Mucosa of stomach (tissue), 1 donor: ENCODE data around the gene MMP15.
"Not testable (repeated sequence)": the region's sequence is repeated elsewhere in the genome, so short reads cannot be mapped to it uniquely, and the experiment has no call there.

Experiments
- H3K27me3 ChIP-seq: one replicate; pipeline ENCODE4 v1.7.0; 2013; ENCODE audit warnings: mild to moderate bottlenecking, low read length; ENCODE audit not compliant: control insufficient read depth, insufficient read depth
- H3K36me3 ChIP-seq: one replicate; pipeline ENCODE4 v1.7.0; 2013; ENCODE audit warnings: low read length; ENCODE audit not compliant: control insufficient read depth, insufficient read depth
- H3K4me1 ChIP-seq: one replicate; pipeline ENCODE4 v1.7.0; 2013; ENCODE audit warnings: mild to moderate bottlenecking, low read length; ENCODE audit not compliant: control insufficient read depth, insufficient read depth
- H3K4me3 ChIP-seq: one replicate; pipeline ENCODE4 v1.7.0; 2013; ENCODE audit warnings: low read length
- H3K9ac ChIP-seq: one replicate; pipeline ENCODE4 v1.7.0; 2013; ENCODE audit warnings: mild to moderate bottlenecking, low read length, moderate library complexity
- H3K9me3 ChIP-seq: one replicate; pipeline ENCODE4 v1.7.0; 2013; ENCODE audit warnings: mild to moderate bottlenecking, low read length, moderate library complexity; ENCODE audit not compliant: control insufficient read depth
- donor health status: Pancreatic carcinoma.

The MMP15 gene

DNA sequence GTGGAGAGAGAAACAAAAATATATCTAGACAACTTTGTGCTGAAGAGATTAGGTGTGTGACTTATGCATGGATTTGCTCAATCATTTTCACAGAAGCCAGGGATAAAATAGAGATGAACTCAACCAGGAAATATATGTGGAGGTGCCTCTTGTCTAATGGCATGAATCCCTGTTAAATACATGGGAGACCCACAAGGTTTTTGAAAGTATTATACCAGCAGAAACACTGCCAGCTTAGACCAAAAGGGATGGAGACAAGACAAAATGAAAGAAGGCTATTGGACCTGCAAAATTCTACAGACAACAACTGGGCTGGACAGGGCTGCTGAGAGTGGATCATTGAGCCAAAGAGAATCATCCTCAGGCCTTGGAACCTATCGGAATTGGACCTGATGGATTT is 51.0 kb downstream of the MMP15 start:
- no peaks in the 10 kb centered on the region for H3K4me1 ChIP-seq
- H3K27me3 ChIP-seq, result no peaks in the 10 kb centered on the region
- no peaks in the 10 kb centered on the region for H3K36me3 ChIP-seq
- no peak overlapping the region for H3K4me3 ChIP-seq
- no peaks in the 10 kb centered on the region for H3K9me3 ChIP-seq
- no peak overlapping the region for H3K9ac ChIP-seq

DNA sequence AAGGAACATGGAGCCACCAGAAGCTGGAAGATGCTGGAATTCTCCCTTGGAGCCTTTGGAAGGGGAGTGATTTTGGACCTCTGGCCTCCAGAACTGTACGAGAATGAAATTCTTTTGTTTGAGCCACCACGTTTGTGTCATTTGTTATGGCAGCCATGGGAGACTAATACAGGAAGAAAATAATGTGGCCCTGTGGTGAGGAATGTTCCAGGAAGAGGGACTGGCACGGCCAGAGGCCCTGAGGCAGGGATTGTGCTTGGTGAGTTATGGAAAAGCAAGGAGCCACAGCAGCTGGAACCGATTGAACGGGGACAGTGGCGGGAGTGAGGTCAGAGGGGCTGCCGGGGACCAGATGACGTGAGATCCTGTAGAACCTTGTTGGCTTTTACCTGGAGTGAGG is 52.2 kb downstream of the MMP15 start:
- no peaks in the 10 kb centered on the region for H3K4me1 ChIP-seq
- no peaks in the 10 kb centered on the region for H3K27me3 ChIP-seq
- H3K9ac ChIP-seq, result no peak overlapping the region
- H3K4me3 ChIP-seq, result no peak overlapping the region
- H3K9me3 ChIP-seq, result no peaks in the 10 kb centered on the region
- no peaks in the 10 kb centered on the region for H3K36me3 ChIP-seq

DNA sequence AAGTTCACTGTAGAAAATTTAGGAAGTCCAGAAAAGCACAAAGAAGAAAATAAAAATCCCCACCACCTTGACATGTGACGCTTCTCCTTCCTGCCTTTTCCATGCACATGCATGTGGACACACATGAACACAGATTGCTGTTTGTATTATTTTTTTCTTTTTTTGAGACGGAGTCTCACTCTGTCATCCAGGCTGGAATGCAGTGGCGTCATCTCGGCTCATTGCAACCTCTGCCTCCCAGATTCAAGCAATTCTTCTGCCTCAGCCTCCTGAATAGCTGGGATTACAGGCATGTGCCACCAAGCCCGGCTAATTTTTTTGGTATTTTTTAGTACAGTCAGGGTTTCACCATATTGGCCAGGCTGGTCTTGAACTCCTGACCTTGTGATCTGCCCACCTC is 55.1 kb downstream of the MMP15 start:
- H3K36me3 ChIP-seq, H3K27me3 ChIP-seq, H3K9ac ChIP-seq, H3K4me3 ChIP-seq, H3K4me1 ChIP-seq, H3K9me3 ChIP-seq: not testable (repeated sequence)

DNA sequence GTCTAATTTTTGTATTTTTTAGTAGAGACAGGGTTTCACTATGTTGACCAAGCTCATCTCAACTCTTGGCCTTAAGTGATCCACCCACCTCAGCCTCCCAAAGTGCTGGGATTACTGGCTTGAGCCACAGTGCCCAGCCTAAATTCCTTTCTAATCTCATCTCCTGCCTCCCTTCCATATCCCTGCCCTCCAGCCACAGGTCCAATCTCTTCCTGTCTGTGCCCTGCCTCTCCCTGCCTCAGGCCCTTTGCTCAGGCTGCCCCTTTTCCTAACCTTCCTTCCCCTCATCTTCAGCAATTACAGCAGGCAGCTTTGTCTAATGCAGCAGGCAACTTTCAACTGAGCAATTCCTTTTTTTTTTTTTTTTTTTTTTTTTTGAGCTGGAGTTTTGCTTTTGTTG is 56.8 kb downstream of the MMP15 start:
- H3K9me3 ChIP-seq, result no peaks in the 10 kb centered on the region
- H3K4me3 ChIP-seq, result no peak overlapping the region
- no peaks in the 10 kb centered on the region for H3K27me3 ChIP-seq
- H3K4me1 ChIP-seq, result no peaks in the 10 kb centered on the region
- no peak overlapping the region for H3K9ac ChIP-seq
- H3K36me3 ChIP-seq, result no peaks in the 10 kb centered on the region

DNA sequence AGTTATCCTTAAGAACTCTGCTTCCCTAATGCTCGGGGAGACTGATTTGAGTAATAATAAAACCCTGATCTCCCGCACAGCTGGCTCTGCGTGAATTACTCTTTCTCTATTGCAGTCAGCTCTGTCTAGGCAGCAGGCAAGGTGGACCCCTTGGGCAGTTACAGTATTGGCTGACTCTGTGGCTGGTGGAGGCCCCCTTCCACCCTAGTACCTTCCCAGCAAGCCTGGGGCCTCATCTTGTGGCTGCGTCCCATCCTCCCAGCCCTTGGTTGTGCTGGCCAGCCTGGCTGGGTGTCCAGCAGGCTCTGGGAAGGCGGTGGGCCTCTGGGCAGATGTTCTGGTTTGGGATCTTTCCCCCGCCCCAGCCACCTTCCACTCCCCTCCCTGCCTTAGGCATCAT is 59.1 kb downstream of the MMP15 start:
- H3K4me1 ChIP-seq, result no peaks in the 10 kb centered on the region
- H3K27me3 ChIP-seq, result no peaks in the 10 kb centered on the region
- no peaks in the 10 kb centered on the region for H3K9me3 ChIP-seq
- H3K4me3 ChIP-seq, result no peak overlapping the region
- H3K9ac ChIP-seq, result no peak overlapping the region
- H3K36me3 ChIP-seq, result no peaks in the 10 kb centered on the region

DNA sequence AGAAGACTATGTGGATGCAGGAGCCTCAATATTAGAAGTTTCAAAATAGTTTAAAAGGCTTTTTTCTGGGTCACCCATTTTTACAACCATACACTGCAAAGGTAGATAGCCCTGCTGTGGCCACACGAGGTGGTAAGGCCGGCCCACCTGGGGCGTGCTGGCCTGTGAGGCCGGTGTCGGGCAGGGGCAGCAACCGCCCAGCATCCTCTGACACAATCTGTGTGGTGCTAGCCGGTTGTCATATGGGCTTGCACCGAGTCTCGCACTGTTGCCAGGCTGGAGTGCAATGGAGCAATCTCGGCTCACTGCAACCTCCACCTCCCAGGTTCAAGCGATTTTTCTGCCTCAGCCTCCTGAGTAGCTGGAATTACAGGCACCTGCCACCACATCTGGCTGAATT is 59.6 kb downstream of the MMP15 start:
- H3K4me3 ChIP-seq, result no peak overlapping the region
- no peaks in the 10 kb centered on the region for H3K27me3 ChIP-seq
- H3K36me3 ChIP-seq, result no peaks in the 10 kb centered on the region
- H3K9ac ChIP-seq, result no peak overlapping the region
- no peaks in the 10 kb centered on the region for H3K4me1 ChIP-seq
- H3K9me3 ChIP-seq, result no peaks in the 10 kb centered on the region

DNA sequence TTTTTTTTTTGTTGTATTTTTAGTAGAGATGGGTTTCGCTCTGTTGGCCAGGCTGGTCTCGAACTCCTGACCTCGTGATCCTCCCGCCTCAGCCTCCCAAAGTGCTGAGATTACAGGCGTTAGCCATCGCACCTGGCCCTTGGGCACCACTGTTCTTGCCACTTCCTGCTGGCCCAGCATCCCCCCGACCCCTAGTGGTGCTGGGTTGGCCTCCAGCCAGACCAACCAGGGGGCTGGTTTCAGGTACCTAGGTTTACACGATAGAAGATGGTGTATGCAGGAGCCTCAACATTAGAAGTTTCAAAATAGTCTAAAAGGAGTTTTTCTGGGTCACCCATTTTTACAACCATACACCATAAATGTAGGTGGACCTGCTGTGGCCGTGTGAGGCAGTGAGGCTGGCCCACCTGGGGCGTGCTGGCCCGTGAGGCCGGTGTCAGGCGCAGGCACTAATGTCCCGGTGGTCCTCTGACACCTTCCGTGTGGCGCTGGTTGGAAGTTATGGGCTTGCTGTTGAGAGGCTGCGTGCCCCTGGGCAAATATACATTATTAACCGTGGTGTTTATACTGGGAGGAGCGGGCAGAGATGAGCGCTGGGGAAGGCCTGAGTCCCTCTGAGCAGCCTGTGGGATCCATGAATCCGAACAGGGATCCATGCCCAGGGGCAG is 60.2 kb downstream of the MMP15 start:
- Histone ChIP-seq H3K4me3 (no peak overlapping the region), H3K4me1 (no peaks in the 10 kb centered on the region), H3K9ac (no peak overlapping the region), H3K27me3 (no peaks in the 10 kb centered on the region), H3K36me3 (no peaks in the 10 kb centered on the region), H3K9me3 (no peaks in the 10 kb centered on the region)

DNA sequence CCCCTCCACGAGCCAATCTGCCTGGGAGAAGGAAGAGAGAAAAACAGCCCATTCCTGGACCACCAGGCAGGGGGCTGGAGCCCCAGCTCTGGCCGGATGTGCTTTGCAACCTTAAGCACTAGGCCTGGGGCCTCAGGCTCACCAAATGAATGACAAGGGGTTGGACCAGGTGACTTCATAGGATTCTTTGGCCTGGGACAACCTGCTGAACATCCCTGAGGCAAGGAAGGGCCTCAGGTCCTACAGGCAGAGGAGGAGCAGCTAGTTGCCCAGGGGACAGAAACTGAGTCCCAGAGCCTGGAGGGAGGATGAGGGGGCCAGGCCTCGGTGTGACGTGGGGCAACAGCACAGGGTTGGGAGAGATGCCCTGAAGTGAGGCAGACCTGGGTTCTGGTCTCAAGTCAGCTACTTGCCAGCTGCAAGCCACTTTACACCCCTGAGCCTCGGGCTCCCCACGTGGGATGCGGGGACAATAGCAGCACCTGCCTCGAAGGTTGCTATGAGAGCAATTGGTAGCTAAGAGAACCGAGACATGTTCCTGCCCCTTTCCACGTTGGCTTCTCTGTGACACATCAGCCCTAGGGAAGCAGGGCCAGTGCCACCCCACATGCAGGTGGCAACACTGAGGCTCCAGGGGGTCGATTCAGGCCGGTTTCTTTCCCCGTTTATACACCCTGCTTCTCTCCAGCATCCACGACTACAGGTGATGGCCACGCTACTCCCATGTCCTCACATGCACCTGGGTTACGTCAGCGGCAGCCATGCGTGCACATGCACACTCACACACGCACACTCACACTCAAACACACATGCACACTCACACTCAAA is 61.0 kb downstream of the MMP15 start:
- H3K9me3 ChIP-seq, result no peaks in the 10 kb centered on the region
- H3K36me3 ChIP-seq, result no peaks in the 10 kb centered on the region
- H3K9ac ChIP-seq, result no peak overlapping the region
- no peaks in the 10 kb centered on the region for H3K27me3 ChIP-seq
- H3K4me1 ChIP-seq, result no peaks in the 10 kb centered on the region
- no peak overlapping the region for H3K4me3 ChIP-seq

DNA sequence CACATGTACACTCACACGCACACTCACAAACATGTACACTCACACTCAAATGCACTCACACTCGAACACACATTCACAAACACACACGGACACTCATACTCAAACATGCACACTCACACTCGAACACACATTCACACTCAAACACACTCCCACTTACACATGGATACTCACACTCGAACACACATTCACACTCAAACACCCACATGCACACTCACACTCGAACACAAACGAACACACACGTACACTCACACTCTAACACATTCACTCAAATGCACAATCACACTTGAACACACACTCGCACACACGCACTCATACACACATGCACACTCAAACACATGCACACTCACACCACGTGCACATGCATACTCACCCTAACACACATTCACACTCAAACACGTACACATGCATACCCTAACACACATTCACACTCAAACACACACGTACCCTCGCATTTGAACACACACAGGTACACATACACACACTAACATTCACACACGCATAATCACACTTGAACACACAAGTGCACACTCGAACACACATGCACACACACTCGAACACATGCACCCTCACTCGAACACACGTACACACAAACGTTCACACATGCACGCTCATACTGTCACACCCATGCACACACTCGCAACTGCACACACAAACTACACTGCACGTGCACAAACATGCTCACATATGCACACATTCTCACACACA is 61.8 kb downstream of the MMP15 start:
- no peaks in the 10 kb centered on the region for H3K4me1 ChIP-seq
- H3K9me3 ChIP-seq, result no peaks in the 10 kb centered on the region
- H3K4me3 ChIP-seq, result no peak overlapping the region
- no peaks in the 10 kb centered on the region for H3K27me3 ChIP-seq
- H3K36me3 ChIP-seq, result no peaks in the 10 kb centered on the region
- no peak overlapping the region for H3K9ac ChIP-seq

DNA sequence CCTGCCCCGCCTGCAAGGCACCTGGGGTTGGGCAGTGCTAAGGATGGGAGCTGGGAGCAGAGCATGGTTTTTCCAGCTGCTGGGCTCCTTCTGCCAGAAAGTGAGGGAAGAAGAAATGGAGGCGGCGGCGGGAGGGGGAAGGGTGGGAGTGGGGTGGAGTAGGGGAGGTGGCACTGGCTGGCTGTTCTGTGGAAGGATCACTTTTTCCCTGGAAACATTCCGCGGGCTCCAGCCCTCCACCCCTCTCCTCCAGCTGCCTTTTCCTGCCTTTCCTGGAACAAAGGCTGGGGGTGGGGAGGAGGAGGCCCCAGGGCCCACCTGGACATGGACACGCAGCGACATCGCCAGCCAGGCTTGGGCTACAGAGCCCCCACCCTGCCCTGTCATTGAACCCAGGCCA is 62.5 kb downstream of the MMP15 start:
- H3K9ac ChIP-seq, result no peak overlapping the region
- no peaks in the 10 kb centered on the region for H3K27me3 ChIP-seq

DNA sequence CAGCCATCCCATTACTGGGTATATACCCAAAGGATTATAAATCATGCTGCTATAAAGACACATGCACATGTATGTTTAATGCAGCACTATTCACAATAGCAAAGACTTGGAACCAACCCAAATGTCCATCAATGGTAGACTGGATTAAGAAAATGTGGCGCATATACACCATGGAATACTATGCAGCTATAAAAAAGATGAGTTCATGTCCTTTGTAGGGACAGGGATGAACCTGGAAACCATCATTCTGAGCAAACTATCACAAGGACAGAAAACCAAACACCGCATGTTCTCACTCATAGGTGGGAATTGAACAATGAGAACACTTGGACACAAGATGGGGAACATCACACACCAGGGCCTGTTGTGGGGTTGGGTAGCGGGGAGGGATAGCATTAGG is 64.8 kb downstream of the MMP15 start:
- H3K27me3 ChIP-seq, H3K4me3 ChIP-seq, H3K9me3 ChIP-seq, H3K9ac ChIP-seq, H3K4me1 ChIP-seq, H3K36me3 ChIP-seq: not testable (repeated sequence)

More for the DNA sequence above, 62.5 kb downstream of the MMP15 start:
- no peaks in the 10 kb centered on the region for H3K36me3 ChIP-seq
- H3K4me3 ChIP-seq, result no peak overlapping the region
- H3K4me1 ChIP-seq, result no peaks in the 10 kb centered on the region
- H3K9me3 ChIP-seq, result no peaks in the 10 kb centered on the region

DNA sequence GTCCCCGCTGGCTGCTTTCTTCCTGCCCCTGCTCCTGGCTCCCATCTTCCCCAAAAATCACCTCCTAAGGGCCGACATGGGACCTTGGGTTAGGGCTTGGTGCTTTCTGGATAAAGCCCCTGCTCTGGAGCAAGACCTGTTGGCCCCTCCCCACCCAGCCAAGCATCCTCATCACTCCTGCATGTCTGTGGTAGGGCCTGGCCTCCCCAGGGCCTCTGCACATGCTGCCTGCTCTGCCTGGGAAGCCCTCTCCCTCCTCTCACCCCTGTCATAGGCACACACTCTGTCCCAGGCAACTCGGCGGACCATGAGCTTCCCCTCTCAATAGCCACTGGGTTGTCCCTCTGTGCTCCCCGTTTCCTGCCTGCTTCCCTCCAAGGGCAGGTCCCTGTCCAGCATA is 68.5 kb downstream of the MMP15 start:
- Histone ChIP-seq H3K9ac (no peak overlapping the region), H3K9me3 (no peaks in the 10 kb centered on the region), H3K27me3 (no peaks in the 10 kb centered on the region), H3K36me3 (no peaks in the 10 kb centered on the region), H3K4me3 (no peak overlapping the region), H3K4me1 (no peaks in the 10 kb centered on the region)
